ENCODE results near the gene NACC2.

NACC2 gene

DNA sequence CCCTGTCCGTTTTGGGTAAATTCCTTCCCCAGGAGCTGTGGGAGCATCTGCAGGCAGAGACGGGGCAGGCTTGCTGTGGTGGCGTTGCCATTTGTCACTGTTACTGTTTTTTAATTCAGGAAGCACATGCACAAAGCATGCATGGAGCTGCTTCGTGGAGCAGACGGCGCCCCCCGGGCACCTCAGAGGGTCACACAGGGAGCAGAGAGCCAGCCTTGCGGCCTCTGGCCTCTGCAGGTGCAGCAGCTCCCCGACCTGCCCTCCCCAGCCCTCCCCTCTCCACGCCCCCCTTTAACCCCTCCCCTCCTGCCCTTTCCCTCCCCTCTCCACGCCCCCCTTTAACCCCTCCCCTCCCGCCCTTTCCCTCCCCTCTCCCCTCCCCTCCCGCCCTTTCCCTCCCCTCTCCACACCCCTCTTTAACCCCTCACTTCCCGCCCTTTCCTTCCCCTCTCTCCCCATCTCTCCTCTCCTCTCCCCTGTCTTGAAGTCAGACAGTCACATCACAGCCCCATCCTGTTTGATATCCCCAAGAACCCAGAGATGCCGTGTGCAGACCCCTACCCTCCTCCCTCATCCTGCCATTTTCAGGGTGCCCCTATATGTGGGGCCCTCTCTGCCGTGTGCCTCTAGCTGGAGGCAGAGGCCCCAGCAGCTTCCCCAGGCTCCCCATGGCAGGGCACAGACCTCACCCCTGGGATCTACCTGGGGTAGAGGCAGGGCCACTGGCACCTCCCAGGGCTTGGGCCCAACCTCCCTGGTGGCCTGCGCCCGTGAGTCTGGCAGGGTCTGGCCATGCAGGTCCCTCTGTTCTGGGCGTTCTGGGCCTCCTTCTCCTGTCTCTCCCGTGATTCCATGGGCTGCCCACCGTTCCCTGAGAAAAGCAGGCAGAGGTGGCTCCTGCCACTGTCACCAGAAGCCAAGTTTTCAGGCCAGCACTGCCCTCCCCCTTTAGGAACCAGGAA is 104.3 kb downstream of the NACC2 start:
- peak; percentile 61 for DNase-seq

DNA sequence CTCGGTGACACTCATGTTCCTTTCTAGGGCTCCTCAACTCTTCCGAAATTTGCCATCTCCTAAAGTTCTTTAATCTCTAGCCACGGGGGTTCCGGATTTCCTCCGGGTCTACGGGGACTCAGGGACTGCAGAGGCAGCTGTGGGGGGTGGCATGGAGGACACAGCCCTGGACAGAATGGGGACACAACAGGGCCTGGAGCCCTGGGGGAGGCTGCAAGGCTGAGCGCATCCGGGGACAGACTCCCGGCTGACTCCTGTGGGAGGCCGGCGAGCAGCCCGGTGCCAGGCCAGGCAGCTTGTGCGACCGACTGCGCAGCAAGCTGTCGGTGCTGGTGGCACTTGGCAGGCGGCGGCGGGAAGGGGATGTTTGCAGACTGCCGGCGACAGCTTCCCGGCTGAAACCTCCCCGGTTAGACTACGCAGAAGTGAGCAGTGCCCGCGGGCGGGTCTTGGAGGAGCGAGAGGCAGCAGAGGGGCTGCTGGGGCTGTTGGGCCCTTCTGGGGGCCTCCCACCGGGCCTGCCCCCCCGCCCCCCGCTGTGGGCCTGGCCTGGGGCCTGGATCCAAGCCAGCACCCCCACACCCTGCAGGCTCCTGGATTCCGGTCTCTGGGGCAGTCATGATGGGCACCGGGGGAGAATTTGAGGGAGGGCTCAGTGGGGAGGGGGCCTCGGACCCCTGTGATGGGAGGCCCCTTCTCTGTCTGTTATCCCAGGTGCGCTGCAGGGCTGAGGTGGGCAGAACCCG is 105.2 kb downstream of the NACC2 start:
- no peak for DNase-seq

DNA sequence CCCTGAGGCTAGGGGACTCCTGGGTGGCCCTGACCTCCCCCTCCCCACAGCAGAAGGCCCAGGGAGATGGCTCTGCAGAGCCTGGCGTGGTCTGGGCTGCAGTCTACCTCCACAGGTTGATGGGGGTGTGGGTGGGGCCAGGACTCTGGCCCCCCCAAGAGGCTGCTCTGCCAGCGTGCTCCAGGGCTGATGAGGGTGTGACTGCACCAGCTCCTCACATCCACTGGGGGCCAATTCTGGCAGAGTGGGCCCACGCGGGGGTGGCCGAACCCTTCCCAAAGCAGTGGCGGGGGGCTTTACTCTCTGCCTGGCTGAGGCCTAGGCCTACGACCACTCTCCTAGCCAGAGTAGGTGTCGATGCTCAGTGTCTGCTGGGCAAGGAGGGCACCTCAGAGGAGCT is 105.9 kb downstream of the NACC2 start:
- no peak for DNase-seq

DNA sequence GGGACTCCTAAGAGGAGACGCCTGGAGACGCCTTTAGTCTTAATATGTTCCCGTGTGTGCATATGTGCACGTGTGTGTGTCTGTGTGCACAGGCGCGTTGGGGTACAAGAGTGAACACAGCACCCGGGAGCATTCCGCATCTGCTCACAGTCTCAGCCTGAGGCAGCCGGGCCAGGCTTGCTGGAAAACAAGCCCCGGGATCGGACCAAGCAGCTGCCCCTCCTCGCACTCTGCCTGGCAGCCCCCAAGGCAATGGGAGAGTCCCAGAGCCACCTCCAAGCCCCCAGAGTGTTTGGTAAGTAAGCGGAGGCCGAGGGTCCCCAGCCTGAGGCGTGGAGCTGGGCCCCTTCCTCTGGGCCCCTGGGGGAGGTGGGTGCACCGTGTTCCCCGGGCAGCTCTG is 106.6 kb downstream of the NACC2 start:
- no peak for DNase-seq

DNA sequence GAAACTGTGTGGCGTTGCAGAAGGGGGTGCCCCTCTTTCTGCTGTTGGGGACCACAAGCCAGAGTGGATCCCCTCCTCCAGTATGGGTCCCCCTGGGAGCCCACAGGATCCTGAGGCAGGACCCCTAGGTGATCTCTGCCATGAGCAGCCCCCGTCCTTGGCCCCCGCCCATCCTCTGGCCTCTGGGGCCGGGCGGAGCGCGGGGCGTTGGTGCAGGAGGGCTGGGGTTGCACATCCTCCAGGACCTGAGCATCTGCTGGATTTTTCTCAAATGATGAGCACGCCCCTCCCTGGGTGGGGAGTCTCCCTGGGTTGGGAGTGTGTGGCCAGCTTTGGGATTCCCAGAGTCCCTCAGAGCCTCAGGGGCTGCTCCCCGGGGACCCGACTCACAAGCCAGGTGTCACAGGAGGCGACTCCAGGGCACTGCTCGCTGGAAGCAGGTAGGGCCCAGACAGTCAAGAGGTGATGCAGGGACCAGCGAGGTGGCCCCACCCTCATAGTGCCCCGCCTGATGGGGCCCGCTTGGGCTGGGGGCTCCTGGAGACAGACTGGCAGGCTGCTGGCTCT is 107.2 kb downstream of the NACC2 start:
- DNase-seq: no peak

DNA sequence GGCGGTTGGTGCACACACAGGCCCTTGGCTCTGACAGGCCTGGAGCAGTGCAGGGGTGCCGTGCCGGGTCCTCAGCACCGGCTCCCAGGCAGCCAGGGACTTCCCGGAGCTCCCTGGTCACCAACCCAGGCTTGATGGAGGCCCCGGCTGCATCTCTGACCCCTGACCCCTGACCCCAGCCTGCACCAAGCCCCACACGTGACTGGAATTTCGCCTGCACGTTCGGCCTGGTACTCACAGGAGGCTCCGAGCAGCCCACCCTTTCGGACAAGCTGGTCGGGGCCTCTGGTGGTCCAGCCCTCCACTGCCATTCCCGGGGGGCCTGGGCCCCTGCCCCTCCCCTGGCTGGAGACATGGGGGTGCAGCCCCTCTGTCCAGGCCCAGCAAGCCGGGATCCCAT is 108.5 kb downstream of the NACC2 start:
- no peak for DNase-seq

DNA sequence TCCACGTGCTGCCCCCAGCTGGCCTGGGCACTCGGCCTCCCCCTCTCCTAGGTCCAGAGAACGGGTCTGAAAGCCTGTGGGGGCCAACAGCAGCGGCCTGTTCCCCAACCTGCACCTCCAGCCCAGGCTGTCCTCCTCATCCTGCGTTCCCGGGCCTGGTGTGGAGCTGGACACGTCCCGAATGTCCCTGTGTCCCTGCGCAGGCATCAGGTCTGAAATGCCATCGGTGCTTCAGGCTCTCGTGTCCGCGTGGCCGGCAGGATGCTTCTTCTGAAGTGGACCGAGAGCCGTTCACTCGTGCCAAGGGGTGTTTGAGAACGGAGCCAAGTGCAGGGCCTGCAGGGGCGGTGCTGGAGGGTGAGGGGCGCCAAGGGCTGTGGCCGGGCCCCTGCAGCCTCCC is 109.2 kb downstream of the NACC2 start:
- DNase-seq: no peak

DNA sequence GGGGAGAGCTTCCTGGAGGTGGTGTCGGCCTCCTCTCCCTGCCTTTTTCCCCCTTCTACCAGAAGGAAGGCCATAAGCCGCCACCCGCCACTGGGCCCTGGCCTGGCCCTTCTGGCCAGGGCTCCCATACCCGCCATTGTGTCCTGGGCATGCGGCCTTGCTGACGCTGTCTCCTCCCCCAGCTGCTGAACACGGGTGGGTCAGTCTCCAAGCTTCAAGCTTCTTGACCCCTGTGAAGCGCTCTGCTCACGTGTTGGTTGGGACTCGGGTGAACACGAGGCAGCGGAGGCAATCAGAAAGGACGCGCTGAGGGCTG is 109.7 kb downstream of the NACC2 start:
- DNase-seq: no peak

DNA sequence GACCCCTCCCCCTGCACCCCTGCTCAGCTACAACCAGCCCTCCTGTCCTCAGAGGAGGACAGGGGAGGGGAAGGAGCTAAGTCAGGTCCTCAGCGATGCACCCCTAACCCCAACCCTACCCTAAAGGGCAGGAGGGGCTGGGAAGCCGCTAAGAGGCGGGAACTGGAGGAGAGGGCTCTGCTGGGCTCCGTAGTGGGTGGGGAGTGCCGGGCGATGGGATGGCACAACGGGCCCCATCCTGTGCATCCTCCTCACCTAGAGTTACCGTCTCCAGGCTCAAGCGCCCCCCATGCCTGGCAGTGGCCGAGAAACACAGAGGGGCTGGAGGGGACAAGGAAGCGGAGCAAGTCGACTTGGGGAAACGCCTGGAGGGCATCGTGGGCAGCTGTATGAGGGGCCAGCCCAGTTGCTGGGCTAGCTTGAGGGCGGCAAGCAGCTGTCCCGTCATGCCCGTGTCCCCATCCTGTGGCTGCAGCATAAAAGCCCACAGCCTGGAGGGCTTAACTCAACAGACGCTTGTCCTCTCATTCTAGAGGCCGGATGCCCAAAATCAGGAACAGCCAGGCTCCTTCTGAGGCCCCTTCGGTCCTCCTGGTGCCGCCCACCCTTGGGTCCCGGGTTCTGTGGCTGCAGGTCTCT is 110.9 kb downstream of the NACC2 start:
- DNase-seq: no peak

DNA sequence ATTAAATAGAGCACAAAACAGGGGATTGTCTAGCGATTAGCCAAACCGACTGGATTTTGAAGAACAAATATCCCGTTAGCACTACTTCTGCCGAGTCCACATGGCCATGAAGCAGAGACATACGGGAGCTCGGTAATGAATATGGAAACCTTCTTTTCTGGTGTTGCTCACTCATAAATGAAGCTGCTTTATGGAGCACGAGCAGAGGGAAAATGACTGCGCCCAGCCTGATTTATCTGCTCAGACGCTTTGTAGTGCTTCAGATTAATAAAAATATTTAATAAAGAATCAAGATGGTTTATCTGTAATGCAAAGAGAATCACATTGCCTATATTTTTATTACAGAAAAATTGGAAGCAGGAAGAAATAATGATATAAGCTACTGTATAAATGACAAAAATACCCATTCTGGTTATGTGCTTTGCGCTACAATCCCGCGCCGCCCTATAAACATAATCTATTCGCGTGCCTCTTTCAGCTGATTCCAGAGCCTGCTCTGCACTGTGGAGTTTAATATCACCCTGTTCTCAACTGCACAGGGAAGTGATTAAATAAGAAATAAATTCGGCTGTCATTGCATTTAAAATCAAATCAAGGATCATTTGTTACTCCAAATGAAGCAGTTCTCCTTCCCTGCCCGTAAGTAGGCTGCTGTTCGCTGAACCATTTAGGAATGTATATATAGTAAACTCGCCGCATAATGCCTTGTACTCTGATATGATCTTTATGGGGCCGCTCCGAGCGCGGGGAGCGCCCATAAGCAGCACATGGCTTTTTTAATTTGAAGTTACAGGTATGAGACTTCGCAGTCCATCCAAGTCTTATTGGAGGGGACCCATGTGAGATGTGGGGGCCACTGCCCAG is 111.6 kb downstream of the NACC2 start:
- no peak for DNase-seq

DNA sequence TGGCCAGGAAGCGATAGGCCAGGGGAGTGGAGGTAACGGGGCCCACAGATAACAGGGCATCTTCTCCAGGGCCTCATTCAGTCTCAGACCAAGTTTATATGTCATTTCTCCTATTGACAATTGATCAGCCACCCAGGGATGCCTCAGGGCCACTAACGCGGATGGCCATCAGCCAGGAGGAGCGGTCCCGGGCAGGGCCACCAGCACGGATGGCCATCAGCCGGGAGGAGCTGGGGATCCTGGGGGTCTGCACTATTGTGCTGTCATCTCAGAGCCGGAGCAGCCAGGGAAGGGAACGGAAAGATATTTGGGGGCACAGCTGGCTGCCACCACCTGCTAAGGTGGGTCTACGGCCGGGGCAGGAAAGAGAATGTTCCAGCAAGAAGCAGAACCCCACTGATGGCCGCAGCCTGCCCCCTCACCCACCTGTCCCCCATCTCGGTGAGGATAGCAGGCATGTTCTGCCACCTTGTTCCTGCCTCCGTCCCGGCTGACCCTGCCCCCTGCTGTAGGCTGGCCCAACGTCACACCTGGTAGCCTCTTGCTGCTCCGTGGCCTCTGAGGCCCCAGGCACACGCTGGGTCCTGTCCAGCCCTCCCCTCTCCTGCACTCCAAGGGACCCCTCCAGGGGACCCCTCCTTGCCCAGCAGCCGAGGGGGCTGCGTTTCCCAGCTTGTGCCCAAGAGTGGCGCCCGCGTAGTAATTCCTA is 112.4 kb downstream of the NACC2 start:
- no peak for DNase-seq

DNA sequence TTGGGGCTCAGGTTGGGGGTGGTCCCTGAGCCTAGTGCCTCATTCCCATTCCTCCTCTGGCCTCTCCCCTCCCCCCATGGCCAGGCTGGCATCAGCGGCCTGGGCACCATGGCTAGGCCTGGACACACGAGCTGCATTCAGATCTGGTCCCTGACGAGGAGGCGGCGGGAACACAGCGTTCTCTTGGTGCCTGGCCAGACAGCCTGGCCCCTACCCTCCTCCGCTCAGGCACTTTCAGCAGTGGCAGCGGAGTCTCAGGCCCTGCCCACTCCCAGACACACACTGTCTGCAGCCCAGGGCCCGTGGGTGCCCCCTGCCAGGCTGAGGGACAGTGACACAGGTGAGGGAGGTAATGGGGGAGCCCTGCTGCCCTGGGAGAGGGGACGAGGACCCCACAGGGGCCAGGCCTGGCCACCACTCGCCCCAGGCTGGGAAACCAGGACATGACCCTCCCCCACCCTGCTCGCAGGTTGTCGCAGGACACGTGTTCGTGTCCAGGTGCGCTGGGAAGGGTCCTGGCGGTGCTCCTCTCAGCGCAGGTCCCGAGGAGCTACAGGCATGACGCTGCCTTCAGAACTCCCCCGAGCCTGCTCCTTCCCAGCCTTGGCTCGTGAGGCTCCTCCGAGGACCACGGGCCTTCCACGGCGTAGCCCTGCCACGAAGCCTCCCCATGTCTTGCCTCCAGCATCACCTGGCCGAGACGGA is 114.0 kb downstream of the NACC2 start:
- DNase-seq: no peak

DNA sequence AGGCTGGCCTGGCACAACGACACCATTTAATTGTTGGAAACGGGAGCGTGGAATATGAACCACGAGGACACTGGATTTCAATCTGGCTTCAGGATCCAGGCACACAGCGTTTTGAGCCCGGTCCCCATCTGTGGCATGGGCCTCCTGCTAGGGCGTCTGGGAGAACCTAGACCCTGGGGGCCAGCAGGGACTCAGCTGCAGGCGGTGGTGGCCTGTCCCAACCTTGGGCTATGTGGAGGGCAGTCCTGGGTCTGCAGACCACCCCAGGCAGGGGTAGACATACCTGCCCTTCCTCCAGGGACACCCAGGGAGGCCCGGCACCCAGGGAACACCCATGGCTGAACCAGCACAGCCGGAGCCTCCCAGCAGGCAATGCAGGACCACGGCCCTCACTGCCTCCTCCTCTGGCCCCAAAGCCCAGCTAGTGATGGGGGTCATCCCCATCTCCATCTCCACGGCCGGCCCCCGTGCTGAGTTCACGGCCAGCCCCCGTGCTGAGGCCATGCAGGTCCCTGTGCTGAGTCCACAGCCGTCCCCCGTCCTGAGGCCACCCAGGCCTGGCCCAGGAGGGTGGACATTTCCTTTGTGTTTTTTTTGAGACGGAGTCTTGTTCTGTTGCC is 115.4 kb downstream of the NACC2 start:
- DNase-seq: no peak

DNA sequence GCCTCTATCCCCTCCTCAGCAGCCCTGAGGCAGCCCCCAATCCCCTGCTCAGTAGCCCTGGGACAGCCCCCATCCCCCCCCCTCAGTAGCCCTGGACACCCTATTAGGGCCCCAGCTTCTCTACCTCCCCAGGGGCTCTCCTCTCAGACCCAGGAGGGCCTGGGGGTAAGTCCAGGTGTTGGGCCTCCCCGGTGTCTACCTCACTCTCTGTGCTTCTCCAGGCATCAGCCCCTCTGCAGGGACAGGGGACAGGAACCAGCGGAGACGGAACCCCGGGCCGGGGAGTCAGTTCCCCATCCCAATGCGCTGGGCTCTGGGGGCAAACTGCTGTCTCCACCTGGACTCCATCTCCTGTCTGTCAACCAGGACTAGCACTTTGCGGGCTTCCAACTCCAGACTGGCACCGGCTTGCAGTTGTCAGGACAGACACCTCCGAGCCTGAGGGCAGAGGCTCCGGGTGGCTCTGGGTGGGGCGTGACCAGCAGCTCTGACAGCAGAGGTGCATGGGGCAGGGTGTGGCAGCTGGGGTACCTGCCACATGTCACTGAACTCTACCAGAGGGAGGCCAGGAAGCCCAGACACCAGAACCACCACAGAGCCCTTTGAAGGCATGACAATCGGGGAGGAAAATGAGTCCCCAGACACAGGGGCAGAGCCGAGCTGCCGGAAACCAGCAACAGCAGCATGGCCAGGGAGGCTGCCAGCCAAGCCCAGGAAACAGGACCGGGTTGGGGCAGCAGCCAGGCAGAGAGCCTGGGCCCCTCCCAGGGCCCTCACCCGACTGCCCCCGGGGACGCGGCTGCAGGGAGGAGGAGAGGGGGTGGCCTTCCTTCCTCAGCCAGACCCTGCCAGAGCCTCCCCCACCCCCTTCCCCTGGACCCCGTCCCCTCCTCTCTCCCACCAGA is 116.2 kb downstream of the NACC2 start:
- DNase-seq: no peak

DNA sequence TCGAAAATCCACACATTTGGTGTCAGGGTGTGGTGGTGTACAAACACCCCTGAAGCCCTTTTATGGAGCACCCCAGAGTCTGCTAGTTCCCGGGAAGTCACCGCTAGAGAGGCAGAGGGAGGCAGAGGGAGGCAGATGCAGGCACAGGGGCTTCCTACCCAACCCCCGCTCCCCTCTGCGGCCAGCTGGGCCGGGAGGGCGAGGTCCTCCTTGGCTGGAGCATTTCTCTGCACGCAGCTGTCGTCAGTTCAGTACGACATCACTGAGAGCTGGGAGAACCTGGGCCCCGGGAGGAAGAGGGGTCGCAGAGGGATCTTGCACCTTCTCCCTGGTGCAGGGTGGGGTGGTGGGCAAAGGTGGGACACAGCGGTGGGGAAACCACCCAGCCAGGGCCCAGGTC is 118.1 kb downstream of the NACC2 start:
- DNase-seq: no peak

DNA sequence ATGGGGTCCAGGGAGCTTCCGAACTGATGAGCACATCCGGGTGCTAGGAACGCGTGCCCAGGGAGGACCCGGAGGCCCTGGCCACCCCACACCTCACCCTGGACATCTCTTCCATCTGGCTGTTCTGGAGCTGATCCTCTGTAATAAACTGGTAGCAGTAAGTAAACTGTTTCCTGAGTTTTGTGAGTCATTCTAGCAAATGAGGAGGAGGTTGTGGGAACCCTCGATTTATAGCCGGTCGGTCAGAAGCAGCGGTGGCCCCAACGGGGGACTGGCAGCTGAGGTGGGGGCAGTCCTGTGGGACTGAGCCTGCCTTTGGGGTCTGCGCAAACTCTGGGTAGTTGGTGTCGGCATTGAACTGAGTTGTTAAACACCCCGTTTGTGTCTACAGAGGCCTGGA is 118.6 kb downstream of the NACC2 start:
- DNase-seq: no peak

DNA sequence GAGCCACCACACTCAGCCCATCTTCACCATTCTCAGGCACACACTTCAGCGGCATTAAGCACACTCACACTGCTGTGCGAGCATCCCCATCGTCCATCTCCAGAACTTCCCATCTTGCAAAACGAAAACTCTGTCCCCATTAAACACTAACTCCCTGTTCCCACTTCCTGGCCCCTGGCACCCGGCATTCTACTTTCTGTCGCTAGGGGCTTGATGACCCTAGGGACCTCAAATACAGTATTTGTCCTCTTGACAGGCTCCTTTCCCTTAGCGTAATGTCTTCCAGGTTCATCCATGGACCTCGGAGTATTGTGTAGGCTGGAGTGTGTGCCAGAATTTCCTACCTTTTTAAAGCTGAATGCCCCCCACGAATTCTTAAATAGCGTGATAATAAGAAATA is 119.3 kb downstream of the NACC2 start:
- DNase-seq: no peak

DNA sequence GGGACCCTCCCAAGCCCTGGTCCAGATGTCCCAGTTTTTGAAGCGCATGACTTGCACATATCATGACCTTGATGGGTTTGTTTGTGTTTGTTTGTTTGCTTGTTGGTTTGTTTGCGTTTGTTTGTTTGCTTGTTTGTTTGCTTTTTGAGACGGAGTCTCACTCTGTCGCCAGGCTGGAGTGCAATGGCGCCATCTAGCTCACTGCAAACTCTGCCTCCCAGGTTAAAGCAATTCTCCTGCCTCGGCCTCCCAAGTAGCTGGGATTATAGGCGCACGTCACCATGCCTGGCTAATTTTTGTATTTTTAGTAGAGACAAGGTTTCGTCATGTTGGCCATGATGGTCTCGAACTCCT is 120.9 kb downstream of the NACC2 start:
- no peak for DNase-seq
